T-cell (primary cell): ENCODE results near the gene IFITM1. TPM values are rescaled to one million over a fixed set of nuclear protein-coding genes. Genes with fewer than 3 reads are reported as not detected.

Experiments used
- ATAC-seq, 4 experiments: fragments of 200-7000 bp in 3 of 4; fragments of 150-1000 bp in 1 of 4; cut with Tn5 transposase; replicated peaks in 1 of 4; 1 replicate in 3 of 4; 2 replicates in 1 of 4; pipeline ENCODE4 v1.10.0; 2021; ENCODE audit warnings: moderate library complexity in 3 of 4, mild to moderate bottlenecking in 2 of 4, moderate number of reproducible peaks in 1 of 4
- CTCF ChIA-PET, 2 donors: fragments of 300-600 bp; sonication (Branson Sonifier 250); formaldehyde crosslinking; loops; one replicate each; lab custom pipeline; 2022; ENCODE audit warnings: antibody characterized with exemption in 2 of 2; lab: Charles Lee
- POLR2A ChIA-PET, 2 donors: fragments of 300-600 bp; sonication (Branson Sonifier 250); formaldehyde crosslinking; loops; one replicate each; lab custom pipeline; 2022; ENCODE audit warnings: antibody characterized with exemption in 2 of 2; lab: Charles Lee
- DNase-seq, 35 experiments: peaks; one replicate each; pipeline versions ENCODE4 v3.0.0 to v3.0.0-alpha.2; 2013 to 2023
- H3K27ac ChIP-seq: one replicate; pipeline ENCODE4 v1.5.1; 2013; ENCODE audit warnings: low read length
- H3K27me3 ChIP-seq, 2 experiments: replicated peaks in 1 of 2; 1 replicate in 1 of 2; 2 replicates in 1 of 2; pipeline versions ENCODE4 v1.6.1 to v1.7.0; 2013; ENCODE audit warnings: low read length in 1 of 2, mixed read lengths in 1 of 2; ENCODE audit not compliant: control insufficient read depth in 2 of 2, insufficient read depth in 2 of 2; ENCODE audit errors: extremely low read depth in 1 of 2
- H3K36me3 ChIP-seq, 2 donors: 1 replicate in 1 of 2; 2 replicates in 1 of 2; pipeline versions ENCODE4 v1.6.1 to v1.7.0; 2013; ENCODE audit warnings: low read length in 1 of 2; ENCODE audit not compliant: control insufficient read depth in 2 of 2, insufficient read depth in 1 of 2; ENCODE audit errors: extremely low read depth in 1 of 2
- H3K4me1 ChIP-seq, 2 experiments: 1 replicate in 1 of 2; 2 replicates in 1 of 2; pipeline versions ENCODE4 v1.6.1 to v1.7.0; 2013; ENCODE audit warnings: low read length in 2 of 2, mixed read lengths in 1 of 2; ENCODE audit not compliant: insufficient read depth in 2 of 2, control insufficient read depth in 1 of 2; ENCODE audit errors: extremely low read depth in 1 of 2
- H3K4me3 ChIP-seq, 2 donors: 1 replicate in 1 of 2; 2 replicates in 1 of 2; pipeline versions ENCODE4 v1.5.1 to v1.7.0; 2013; ENCODE audit warnings: mild to moderate bottlenecking in 2 of 2, low read length in 1 of 2, moderate library complexity in 1 of 2; ENCODE audit not compliant: control insufficient read depth in 1 of 2; ENCODE audit errors: extremely low read depth in 1 of 2
- H3K9me3 ChIP-seq: 2 replicates; pipeline ENCODE4 v1.7.0; 2013
- H3K27ac Mint-ChIP-seq, 2 donors: one replicate each; pipeline ENCODE4 v1.8.0; 2020 to 2021; ENCODE audit warnings: mild to moderate bottlenecking in 2 of 2, mixed read lengths in 2 of 2
- H3K27me3 Mint-ChIP-seq, 2 donors: one replicate each; pipeline ENCODE4 v1.8.0; 2021 to 2022; ENCODE audit warnings: mixed read lengths in 2 of 2
- H3K36me3 Mint-ChIP-seq: one replicate; pipeline ENCODE4 v1.8.0; 2021; ENCODE audit warnings: mixed read lengths
- H3K4me1 Mint-ChIP-seq, 3 donors: one replicate each; pipeline ENCODE4 v1.8.0; 2020 to 2022; ENCODE audit warnings: mixed read lengths in 3 of 3, mild to moderate bottlenecking in 1 of 3
- H3K4me3 Mint-ChIP-seq, 3 donors: one replicate each; pipeline ENCODE4 v1.8.0; 2020 to 2022; ENCODE audit warnings: mild to moderate bottlenecking in 3 of 3, mixed read lengths in 3 of 3, moderate library complexity in 3 of 3
- H3K9me3 Mint-ChIP-seq, 3 donors: one replicate each; pipeline ENCODE4 v1.8.0; 2020 to 2022; ENCODE audit warnings: mixed read lengths in 3 of 3
- WGBS: methylation state at CpG from one replicate; pipeline ENCODE4 v1.1.5; 2013; ENCODE audit warnings: missing lambda C conversion rate; ENCODE audit not compliant: insufficient coverage; 5-methylcytosine and 5-hydroxymethylcytosine counted together
- total RNA-seq, 35 experiments: library from RNA in 6 of 35; stranded (reverse) in 6 of 35; fragments of 120-200 nt in 1 of 35; gene quantifications; one replicate each; pipeline versions ENCODE4 v1.2.1 to v1.2.4 and lab custom pipeline; 2013 to 2026

The IFITM1 gene
- total RNA-seq, 5 donors from 2014 or later (not counting 1 experiment from before 2014, with no cell fraction given), result 201 to 427 (median 243) TPM

DNA sequence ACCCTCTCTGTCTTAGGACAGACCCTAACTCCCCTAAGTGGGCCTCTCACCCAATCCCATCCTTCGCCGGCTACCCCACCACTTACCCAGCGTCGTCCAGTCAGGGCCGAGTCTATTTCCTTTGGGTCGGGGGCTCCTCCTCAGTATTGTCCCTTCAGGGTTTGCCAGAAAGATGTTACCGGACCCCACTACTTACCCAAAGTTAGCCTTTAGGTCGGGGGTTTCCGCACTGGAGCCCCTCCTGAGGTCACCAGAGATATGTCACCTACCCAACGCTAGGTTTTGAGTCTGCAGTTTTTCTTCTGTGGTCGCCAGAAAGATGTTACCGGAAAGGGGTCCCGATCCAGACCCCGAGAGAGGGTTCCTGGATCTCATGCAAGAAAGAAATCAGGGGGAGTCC is 37.6 kb downstream of the IFITM1 start:
- Histone ChIP-seq H3K27ac (peak overlapping the region; percentile 23), H3K36me3 (no peaks in the 10 kb centered on the region), H3K4me3 (no peak overlapping the region), H3K27me3 (no peaks in the 10 kb centered on the region), H3K9me3 (no peaks in the 10 kb centered on the region), H3K4me1 (peaks cover 15 to 54% of the 10 kb centered on the region in 2 experiments)
- H3K36me3 Mint-ChIP-seq, result no peaks in the 10 kb centered on the region
- H3K9me3 Mint-ChIP-seq, result no peaks in the 10 kb centered on the region
- ChIA-PET POLR2A (no interaction called here), CTCF (no interaction called here)
- WGBS, result 96% methylated on average over 14 of the region's 14 CpGs
- H3K4me1 Mint-ChIP-seq, result peaks cover 47 to 49% (median 49%) of the 10 kb centered on the region in 3 donors
- H3K4me3 Mint-ChIP-seq, result no peak overlapping the region
- H3K27me3 Mint-ChIP-seq, result no peaks in the 10 kb centered on the region
- peak overlapping the region in 1 of 2 donors; percentile 43 for H3K27ac Mint-ChIP-seq
- DNase-seq (no peak), ATAC-seq (no peak)

GRCh38 chr11:352456-353031 is 38.7 kb downstream of the IFITM1 start:
- peak overlapping the region; percentile 77 to 85 for H3K27ac Mint-ChIP-seq
- WGBS, result 91% methylated on average over 6 of the region's 12 CpGs
- H3K27ac ChIP-seq, result no peak overlapping the region
- H3K4me1 ChIP-seq, result peaks cover 15 to 57% of the 10 kb centered on the region in 2 experiments
- no peak for ATAC-seq
- peaks cover 47 to 49% (median 49%) of the 10 kb centered on the region in 3 donors for H3K4me1 Mint-ChIP-seq
- DNase-seq, result no peak
- H3K36me3 ChIP-seq, result no peaks in the 10 kb centered on the region
- no peaks in the 10 kb centered on the region for H3K9me3 ChIP-seq
- no peaks in the 10 kb centered on the region for H3K27me3 ChIP-seq
- no peaks in the 10 kb centered on the region for H3K27me3 Mint-ChIP-seq
- H3K9me3 Mint-ChIP-seq, result no peaks in the 10 kb centered on the region
- H3K36me3 Mint-ChIP-seq, result no peaks in the 10 kb centered on the region
- ChIA-PET CTCF (no interaction called here), POLR2A (no interaction called here)
- H3K4me3 Mint-ChIP-seq, result peak overlapping the region in 1 of 3 donors; percentile 39
- no peak overlapping the region for H3K4me3 ChIP-seq

DNA sequence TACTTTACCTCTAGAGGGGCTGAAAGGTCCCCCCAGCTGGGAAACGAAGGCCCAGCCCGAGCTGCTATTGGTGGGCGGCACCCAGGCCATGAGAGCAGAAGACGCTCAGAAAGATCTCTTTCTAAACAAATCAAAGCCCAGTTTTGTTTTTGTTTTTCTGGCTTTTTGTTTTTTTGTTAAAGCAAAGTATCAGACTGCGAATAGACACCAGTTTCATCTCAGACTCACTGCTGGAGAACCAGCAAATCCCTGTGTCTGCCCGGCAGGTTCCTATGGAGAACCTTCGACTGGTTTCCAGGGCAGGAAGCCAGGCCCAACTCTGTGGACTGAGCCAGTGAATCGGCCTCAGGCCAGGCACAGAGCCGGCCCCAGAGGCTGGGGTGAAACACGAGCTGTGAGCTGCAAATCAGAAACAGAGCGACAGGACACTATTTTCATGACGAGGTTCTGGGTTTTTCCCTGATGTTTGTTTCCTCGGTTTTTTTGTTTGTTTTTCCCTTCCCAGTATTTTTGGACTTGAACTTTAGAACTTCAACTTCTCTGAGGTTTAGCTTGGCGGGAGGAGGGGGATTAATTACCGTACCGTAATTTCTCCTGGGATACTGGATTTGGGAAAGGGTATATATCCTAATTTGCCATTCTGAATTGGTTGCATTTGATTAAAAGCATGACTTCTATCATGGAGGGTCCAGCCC is 39.5 kb downstream of the IFITM1 start:
- H3K36me3 ChIP-seq, result no peaks in the 10 kb centered on the region
- peak overlapping the region; percentile 77 to 85 for H3K27ac Mint-ChIP-seq

DNA sequence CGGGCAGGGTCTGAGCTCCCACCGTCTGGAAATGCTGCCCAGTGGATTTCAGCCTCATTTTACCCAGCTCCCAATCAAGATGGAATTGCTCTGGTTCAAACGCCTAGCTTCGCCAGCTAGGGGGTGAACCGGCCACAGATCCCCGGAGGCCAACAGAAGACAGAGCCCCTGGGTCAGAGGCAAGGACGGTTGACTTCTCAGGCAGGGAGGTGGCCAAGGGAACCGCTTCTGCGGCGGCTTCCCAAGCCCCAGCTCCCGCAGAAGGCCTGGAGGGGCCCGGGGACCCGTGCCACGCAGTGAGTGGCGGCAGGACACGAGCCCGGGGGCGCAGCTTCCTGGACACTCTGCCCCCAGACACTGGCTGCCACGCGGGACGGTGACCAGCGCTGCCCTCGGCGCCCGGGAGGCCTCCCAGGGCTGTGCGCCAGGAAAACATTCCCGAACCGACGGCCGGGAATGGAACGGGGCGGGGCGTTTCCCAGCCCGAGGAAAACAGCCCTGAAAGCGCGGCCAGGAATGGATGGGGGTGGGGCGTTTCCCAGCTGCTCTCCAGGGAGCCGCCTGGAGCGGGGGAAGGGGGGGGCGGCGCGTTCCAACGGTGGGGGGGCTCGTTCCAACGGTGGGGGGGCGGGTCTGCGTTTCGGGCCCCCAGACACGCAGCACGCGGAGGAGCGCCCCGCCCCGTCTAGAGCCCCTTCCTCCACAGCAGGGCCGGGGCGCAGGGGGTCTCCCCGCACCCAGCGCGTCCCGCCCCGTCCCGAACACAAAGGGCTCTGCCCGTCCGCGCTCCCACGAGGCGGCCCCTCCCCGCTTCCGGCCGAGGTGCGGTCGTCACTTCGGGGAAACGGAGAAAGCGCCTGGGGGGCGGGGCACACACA is 42.0 kb downstream of the IFITM1 start:
- ChIA-PET CTCF (interaction anchor here (0.5 to 1.6 kb wide), 10 partner anchors 10 to 371 kb away, joined by 3 to 11 read pairs (median 5); no protein-coding TSS in a partner anchor), POLR2A (interaction anchor here (0.5 to 1.6 kb wide), 6 partner anchors 33 to 99 kb away, joined by 3 to 10 read pairs (median 4); partner anchors contain the start of gene IFITM5 (in 1 of the 2))
- Histone ChIP-seq H3K9me3 (no peaks in the 10 kb centered on the region), H3K36me3 (no peaks in the 10 kb centered on the region), H3K4me3 (peak overlapping the region; percentile 55 to 71), H3K4me1 (peaks cover 12 to 64% of the 10 kb centered on the region in 2 experiments), H3K27me3 (no peaks in the 10 kb centered on the region), H3K27ac (peak overlapping the region; percentile 95)
- ATAC-seq (peak; percentile 67 to 82 (median 68)), DNase-seq (peak; percentile 53 to 93 (median 87))
- Mint-ChIP-seq H3K27ac (peak overlapping the region; percentile 92 to 96), H3K9me3 (no peaks in the 10 kb centered on the region), H3K4me1 (peaks cover 43 to 46% (median 46%) of the 10 kb centered on the region in 3 donors), H3K4me3 (peak overlapping the region in 2 of 3 donors; percentile 75 to 79), H3K36me3 (no peaks in the 10 kb centered on the region), H3K27me3 (no peaks in the 10 kb centered on the region)
- WGBS, result 3% methylated on average over 53 of the region's 76 CpGs

More for the DNA sequence above, 39.5 kb downstream of the IFITM1 start:
- no peak overlapping the region for H3K27ac ChIP-seq
- DNase-seq, result no peak
- peaks cover 15 to 57% of the 10 kb centered on the region in 2 experiments for H3K4me1 ChIP-seq
- ChIA-PET POLR2A (no interaction called here), CTCF (interaction anchor here in 1 of 2 donors (0.9 kb wide), 1 partner anchor 36 kb away, joined by 3 read pairs; no protein-coding TSS in a partner anchor)
- H3K27me3 ChIP-seq, result no peaks in the 10 kb centered on the region
- H3K4me3 Mint-ChIP-seq, result peak overlapping the region in 1 of 3 donors; percentile 39
- no peaks in the 10 kb centered on the region for H3K36me3 Mint-ChIP-seq
- H3K9me3 Mint-ChIP-seq, result no peaks in the 10 kb centered on the region
- H3K9me3 ChIP-seq, result no peaks in the 10 kb centered on the region
- ATAC-seq, result no peak
- H3K4me1 Mint-ChIP-seq, result peaks cover 47 to 49% (median 49%) of the 10 kb centered on the region in 3 donors
- H3K4me3 ChIP-seq, result no peak overlapping the region
- H3K27me3 Mint-ChIP-seq, result no peaks in the 10 kb centered on the region
- WGBS, result 83% methylated on average over 10 of the region's 16 CpGs

- Mint-ChIP-seq H3K9me3 (no peaks in the 10 kb centered on the region), H3K4me3 (no peak overlapping the region), H3K36me3 (no peaks in the 10 kb centered on the region), H3K27ac (no peak overlapping the region), H3K27me3 (peaks cover 0 to 2% of the 10 kb centered on the region in 2 donors), H3K4me1 (peaks cover 35 to 38% (median 38%) of the 10 kb centered on the region in 3 donors)
- ChIA-PET CTCF (no interaction called here), POLR2A (no interaction called here)
- no peak overlapping the region for H3K27ac ChIP-seq
- WGBS, result 93% methylated on average over 6 of the region's 6 CpGs
- H3K27me3 ChIP-seq, result no peaks in the 10 kb centered on the region
- peaks cover 8 to 56% of the 10 kb centered on the region in 2 experiments for H3K4me1 ChIP-seq
- no peak overlapping the region for H3K4me3 ChIP-seq
- DNase-seq, result no peak
- ATAC-seq, result no peak
- H3K9me3 ChIP-seq, result no peaks in the 10 kb centered on the region
- no peaks in the 10 kb centered on the region for H3K36me3 ChIP-seq
These were observed 42.8 kb downstream of the IFITM1 start for GRCh38 chr11:356610-357009.

DNA sequence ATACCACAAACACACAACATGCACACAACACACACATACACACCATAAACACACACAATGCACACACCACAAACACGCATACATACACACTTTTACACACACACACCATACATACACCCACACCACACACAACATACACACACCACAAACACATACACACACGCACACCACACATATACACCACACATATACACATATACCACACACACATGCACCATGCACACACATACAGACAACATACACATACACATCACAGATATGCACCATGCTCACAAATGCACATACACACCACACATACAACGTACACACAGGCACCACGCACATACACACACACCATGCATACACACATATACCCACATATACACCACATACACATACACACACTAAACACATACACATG is 43.7 kb downstream of the IFITM1 start:
- Mint-ChIP-seq H3K27me3 (peaks cover 0 to 2% of the 10 kb centered on the region in 2 donors), H3K36me3 (no peaks in the 10 kb centered on the region), H3K4me1 (peaks cover 29 to 33% (median 33%) of the 10 kb centered on the region in 3 donors), H3K27ac (no peak overlapping the region), H3K9me3 (no peaks in the 10 kb centered on the region), H3K4me3 (no peak overlapping the region)
- 97% methylated on average over 4 of the region's 4 CpGs for WGBS
- Histone ChIP-seq H3K27me3 (peaks cover 0 to 2% of the 10 kb centered on the region in 2 experiments), H3K4me3 (no peak overlapping the region), H3K27ac (no peak overlapping the region), H3K36me3 (no peaks in the 10 kb centered on the region), H3K4me1 (peaks cover 8 to 54% of the 10 kb centered on the region in 2 experiments), H3K9me3 (no peaks in the 10 kb centered on the region)
- POLR2A ChIA-PET, result no interaction called here
- no peak for DNase-seq
- CTCF ChIA-PET, result no interaction called here
- ATAC-seq, result no peak
